GM12874 (cell line): ENCODE data around the gene IGSF11.

Experiments used
- TF ChIP-seq, protein P1 (sequence below): IDR thresholded peaks from 2 replicates; pipeline ENCODE4 v1.5.1; 2011; ENCODE audit warnings: low read depth, mild to moderate bottlenecking, control low read depth, low read length, moderate library complexity; ENCODE audit not compliant: insufficient read depth

IGSF11 gene

GRCh38 chr3:119042162-119042561, 7.5 kb upstream of the IGSF11 start:
- TF ChIP-seq, protein P1, sequence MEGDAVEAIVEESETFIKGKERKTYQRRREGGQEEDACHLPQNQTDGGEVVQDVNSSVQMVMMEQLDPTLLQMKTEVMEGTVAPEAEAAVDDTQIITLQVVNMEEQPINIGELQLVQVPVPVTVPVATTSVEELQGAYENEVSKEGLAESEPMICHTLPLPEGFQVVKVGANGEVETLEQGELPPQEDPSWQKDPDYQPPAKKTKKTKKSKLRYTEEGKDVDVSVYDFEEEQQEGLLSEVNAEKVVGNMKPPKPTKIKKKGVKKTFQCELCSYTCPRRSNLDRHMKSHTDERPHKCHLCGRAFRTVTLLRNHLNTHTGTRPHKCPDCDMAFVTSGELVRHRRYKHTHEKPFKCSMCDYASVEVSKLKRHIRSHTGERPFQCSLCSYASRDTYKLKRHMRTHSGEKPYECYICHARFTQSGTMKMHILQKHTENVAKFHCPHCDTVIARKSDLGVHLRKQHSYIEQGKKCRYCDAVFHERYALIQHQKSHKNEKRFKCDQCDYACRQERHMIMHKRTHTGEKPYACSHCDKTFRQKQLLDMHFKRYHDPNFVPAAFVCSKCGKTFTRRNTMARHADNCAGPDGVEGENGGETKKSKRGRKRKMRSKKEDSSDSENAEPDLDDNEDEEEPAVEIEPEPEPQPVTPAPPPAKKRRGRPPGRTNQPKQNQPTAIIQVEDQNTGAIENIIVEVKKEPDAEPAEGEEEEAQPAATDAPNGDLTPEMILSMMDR = no peak

DNA sequence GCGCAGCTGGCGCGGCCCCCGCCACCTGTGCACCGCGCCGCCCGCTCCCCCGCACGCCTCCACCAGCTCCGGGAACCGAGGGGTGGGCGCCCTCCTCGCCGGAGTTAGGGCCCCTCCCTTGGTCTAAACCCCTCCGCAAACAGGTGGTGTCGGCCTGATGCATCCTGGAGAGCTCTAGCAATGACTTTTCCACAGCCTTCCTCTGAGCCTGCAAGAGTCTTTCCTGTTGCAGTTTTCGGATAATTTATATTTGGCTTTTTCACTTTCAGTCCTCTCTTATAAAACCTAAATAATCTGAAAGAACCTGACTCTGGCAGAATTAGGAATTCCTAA, 334 bp upstream of the IGSF11 start:
- TF ChIP-seq, protein P1 = no peak

DNA sequence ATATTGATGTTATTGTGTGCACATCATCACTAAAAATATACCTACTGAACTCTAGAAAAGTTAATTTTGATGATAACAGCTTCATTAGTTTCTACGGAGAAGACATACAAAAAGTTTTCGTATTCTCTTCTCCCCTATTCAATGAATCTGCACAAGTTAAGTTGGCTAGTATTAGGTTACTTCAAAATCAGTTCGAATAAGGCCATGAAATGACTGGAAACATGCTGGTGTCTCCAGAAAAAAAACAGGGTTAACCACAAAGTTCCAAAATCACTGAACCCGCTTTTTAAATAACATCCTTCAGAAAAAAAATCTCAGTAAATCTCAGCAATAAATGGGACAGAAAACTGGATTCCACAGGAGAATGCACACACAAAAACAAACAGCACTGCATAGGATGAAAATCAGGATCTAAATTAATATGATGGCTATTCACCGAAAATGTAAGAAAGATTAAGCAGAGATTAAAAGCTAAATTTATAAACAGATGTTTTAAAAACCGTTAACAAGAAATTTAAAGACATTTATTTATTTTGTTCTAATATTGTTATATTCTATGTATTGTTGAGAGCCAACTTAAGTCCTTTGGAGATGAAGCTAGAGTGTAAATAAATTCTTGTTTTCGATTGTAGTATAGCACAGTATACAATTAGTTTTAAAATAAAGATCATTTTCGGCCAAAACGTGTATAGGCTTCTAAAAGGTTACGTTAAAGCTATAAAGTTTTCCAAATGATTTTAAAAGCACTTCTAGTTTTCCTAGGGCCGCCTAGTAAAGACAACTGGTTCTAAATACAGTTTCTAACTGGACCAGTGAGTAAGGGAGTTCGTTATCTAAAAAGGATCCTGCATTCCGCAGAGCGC, 1.0 kb downstream of the IGSF11 start:
- TF ChIP-seq, protein P1 = no peak

GRCh38 chr3:119025171-119025795, 9.4 kb downstream of the IGSF11 start:
- TF ChIP-seq, protein P1 = no peak

- TF ChIP-seq, protein P1 = no peak
Observed at GRCh38 chr3:119019767-119020518, 14.7 kb downstream of the IGSF11 start.

GRCh38 chr3:119018690-119019463, 15.8 kb downstream of the IGSF11 start:
- TF ChIP-seq, protein P1 = no peak
